ENCODE measurements around the gene AP2S1.

GRCh38 chr19:46844067-46844489, 6.6 kb downstream of the AP2S1 start:
- TF ChIP-seq, protein P1, sequence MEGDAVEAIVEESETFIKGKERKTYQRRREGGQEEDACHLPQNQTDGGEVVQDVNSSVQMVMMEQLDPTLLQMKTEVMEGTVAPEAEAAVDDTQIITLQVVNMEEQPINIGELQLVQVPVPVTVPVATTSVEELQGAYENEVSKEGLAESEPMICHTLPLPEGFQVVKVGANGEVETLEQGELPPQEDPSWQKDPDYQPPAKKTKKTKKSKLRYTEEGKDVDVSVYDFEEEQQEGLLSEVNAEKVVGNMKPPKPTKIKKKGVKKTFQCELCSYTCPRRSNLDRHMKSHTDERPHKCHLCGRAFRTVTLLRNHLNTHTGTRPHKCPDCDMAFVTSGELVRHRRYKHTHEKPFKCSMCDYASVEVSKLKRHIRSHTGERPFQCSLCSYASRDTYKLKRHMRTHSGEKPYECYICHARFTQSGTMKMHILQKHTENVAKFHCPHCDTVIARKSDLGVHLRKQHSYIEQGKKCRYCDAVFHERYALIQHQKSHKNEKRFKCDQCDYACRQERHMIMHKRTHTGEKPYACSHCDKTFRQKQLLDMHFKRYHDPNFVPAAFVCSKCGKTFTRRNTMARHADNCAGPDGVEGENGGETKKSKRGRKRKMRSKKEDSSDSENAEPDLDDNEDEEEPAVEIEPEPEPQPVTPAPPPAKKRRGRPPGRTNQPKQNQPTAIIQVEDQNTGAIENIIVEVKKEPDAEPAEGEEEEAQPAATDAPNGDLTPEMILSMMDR (IDR thresholded peaks at IDR 0.05): no peak
- TF ChIP-seq POLR2A (IDR thresholded peaks at IDR 0.05; ENCODE audit: low read depth) (no peak), POLR2AphosphoS5 (IDR thresholded peaks at IDR 0.05) (no peak), EP300 (IDR thresholded peaks at IDR 0.05) (no peak)

Measured in esophagus muscularis mucosa (tissue), 4 donors.